HEK293T (cell line): Measurements from ENCODE around the gene BBS9.

Experiments used
- CTCF ChIA-PET: fragments of 350-600 bp; formaldehyde crosslinking; extraction: SDS; loops from one replicate; lab custom pipeline; 2021; ENCODE audit warnings: antibody characterized with exemption, inconsistent platforms; lab: Yijun Ruan, JAX
- POLR2A ChIA-PET: fragments of 350-600 bp; formaldehyde crosslinking; extraction: SDS; loops from one replicate; lab custom pipeline; 2020; ENCODE audit warnings: antibody characterized with exemption, inconsistent platforms; lab: Yijun Ruan, JAX
- DNase-seq: peaks from one replicate; pipeline ENCODE4 v3.0.0; 2012; ENCODE audit warnings: mixed read lengths; ENCODE audit errors: extremely low spot score
- ARNT ChIP-seq: fragments of 450-650 bp; IDR thresholded peaks from 2 replicates; pipeline ENCODE4 v1.6.1; 2017; ENCODE audit warnings: mild to moderate bottlenecking
- BHLHE40 ChIP-seq: fragments of 450-650 bp; IDR thresholded peaks from 2 replicates; pipeline ENCODE4 v1.6.1; 2016; ENCODE audit warnings: mild to moderate bottlenecking, moderate library complexity, borderline replicate concordance
- CTBP1 ChIP-seq: fragments of 450-650 bp; IDR thresholded peaks from 2 replicates; pipeline ENCODE4 v1.6.1; 2016; ENCODE audit warnings: borderline replicate concordance
- ELF4 ChIP-seq: fragments of 450-650 bp; IDR thresholded peaks from 2 replicates; pipeline ENCODE4 v1.6.1; 2017; ENCODE audit warnings: antibody characterized with exemption
- FOXA1 ChIP-seq: fragments of 450-650 bp; IDR thresholded peaks from 2 replicates; pipeline ENCODE4 v1.6.1; 2016; ENCODE audit warnings: mild to moderate bottlenecking
- FOXK2 ChIP-seq: fragments of 450-650 bp; IDR thresholded peaks from 2 replicates; pipeline ENCODE4 v1.6.1; 2016; ENCODE audit warnings: mild to moderate bottlenecking
- FOXM1 ChIP-seq: fragments of 450-650 bp; IDR thresholded peaks from 2 replicates; pipeline ENCODE4 v1.6.1; 2017; ENCODE audit warnings: mild to moderate bottlenecking, borderline replicate concordance
- HDGF ChIP-seq: fragments of 450-650 bp; IDR thresholded peaks from 2 replicates; pipeline ENCODE4 v1.6.1; 2017; ENCODE audit warnings: antibody characterized with exemption, borderline replicate concordance
- L3MBTL2 ChIP-seq: fragments of 450-650 bp; conservative IDR thresholded peaks from 2 replicates; pipeline ENCODE4 v1.6.1; 2016; ENCODE audit warnings: mild to moderate bottlenecking
- LEF1 ChIP-seq: fragments of 450-650 bp; IDR thresholded peaks from 2 replicates; pipeline ENCODE4 v1.6.1; 2017; ENCODE audit warnings: mild to moderate bottlenecking, borderline replicate concordance
- NFRKB ChIP-seq: fragments of 450-650 bp; IDR thresholded peaks from 2 replicates; pipeline ENCODE4 v1.6.1; 2016; ENCODE audit warnings: mild to moderate bottlenecking, moderate library complexity
- PKNOX1 ChIP-seq: fragments of 450-650 bp; IDR thresholded peaks from 2 replicates; pipeline ENCODE4 v1.6.1; 2016
- SP1 ChIP-seq: fragments of 450-650 bp; IDR thresholded peaks from 2 replicates; pipeline ENCODE4 v1.6.1; 2017
- SUZ12 ChIP-seq: fragments of 450-650 bp; IDR thresholded peaks from 2 replicates; pipeline ENCODE4 v1.6.1; 2016; ENCODE audit warnings: mild to moderate bottlenecking
- TARDBP ChIP-seq: fragments of 450-650 bp; IDR thresholded peaks from 2 replicates; pipeline ENCODE4 v1.6.1; 2016
- ZNF384 ChIP-seq: fragments of 450-650 bp; IDR thresholded peaks from 2 replicates; pipeline ENCODE4 v1.6.1; 2016

The BBS9 gene

DNA sequence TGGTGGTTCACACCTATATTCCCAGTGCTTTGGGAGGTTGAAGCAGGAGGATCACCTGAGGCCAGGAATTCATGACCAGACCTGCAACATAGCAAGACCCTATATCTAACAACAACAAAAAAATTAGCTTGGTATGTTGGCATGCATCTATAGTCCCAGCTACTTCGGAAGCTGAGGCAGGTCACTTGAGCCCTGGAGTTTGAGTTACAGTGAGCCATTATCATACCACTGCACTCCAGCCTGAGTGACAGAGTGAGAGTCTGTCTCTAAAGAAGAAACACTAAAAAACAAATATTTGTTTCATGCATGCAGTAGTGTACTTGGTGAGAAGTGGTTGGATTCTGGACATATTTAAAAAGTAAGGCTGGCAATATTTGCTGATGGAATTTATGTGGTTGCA lies 198.1 kb downstream of the BBS9 start:
- CTCF ChIA-PET, result no interaction called here

DNA sequence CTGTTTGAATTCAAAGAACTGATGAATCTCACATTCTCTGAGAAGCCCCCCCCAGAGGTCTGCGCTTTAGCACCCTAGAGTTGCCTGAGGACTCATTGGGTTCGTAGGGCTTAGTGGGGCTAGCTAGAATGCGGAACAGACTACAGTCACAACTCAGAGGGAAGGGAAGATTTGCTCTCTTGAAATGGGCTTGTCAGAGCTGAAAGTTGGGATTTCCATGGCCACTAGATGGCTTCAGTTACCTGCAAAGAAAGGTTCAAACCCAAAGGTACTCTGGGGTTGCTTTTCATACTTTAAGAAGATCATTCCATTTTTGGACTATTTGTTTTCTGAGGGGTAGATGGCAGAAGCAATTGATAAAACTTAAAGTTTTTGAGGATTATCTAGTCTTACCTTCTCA lies 205.0 kb downstream of the BBS9 start:
- TF ChIP-seq FOXM1 (no peak), TARDBP (no peak), SP1 (no peak), NFRKB (no peak), FOXA1 (no peak), ZNF384 (no peak), ELF4 (no peak), LEF1 (no peak), SUZ12 (no peak), FOXK2 (no peak), CTBP1 (no peak), PKNOX1 (no peak), HDGF (no peak), BHLHE40 (no peak), ARNT (no peak), L3MBTL2 (no peak)
- peak; percentile 22 for DNase-seq
- ChIA-PET POLR2A (no interaction called here), CTCF (interaction anchor here (0.6 to 1.4 kb wide), 5 partner anchors 11 to 773 kb away, joined by 3 to 5 read pairs (median 3); no protein-coding TSS in a partner anchor)

More for the DNA sequence above, 198.1 kb downstream of the BBS9 start:
- POLR2A ChIA-PET, result no interaction called here
- DNase-seq, result no peak
- TF ChIP-seq FOXK2, result no peak
- no peak for TF ChIP-seq ARNT
- TF ChIP-seq CTBP1, result no peak
- no peak for TF ChIP-seq ELF4
- no peak for TF ChIP-seq SUZ12
- no peak for TF ChIP-seq LEF1
- TF ChIP-seq ZNF384, result no peak
- TF ChIP-seq TARDBP, result no peak
- TF ChIP-seq BHLHE40, result no peak
- TF ChIP-seq PKNOX1, result no peak

- TF ChIP-seq FOXA1 (no peak), ZNF384 (no peak), FOXK2 (no peak), NFRKB (no peak), L3MBTL2 (no peak), ELF4 (no peak), CTBP1 (no peak)
- DNase-seq, result no peak
- ChIA-PET CTCF (interaction anchor here (1.6 kb wide), 1 partner anchor 151 kb away, joined by 4 read pairs; no protein-coding TSS in a partner anchor), POLR2A (no interaction called here)
Measured at GRCh38 chr7:33336820-33337219, 207.5 kb downstream of the BBS9 start.

GRCh38 chr7:33339074-33339790 lies 209.9 kb downstream of the BBS9 start:
- POLR2A ChIA-PET, result no interaction called here
- no peak for DNase-seq
- CTCF ChIA-PET, result interaction anchor here (0.6 kb wide), 1 partner anchor 36 kb away, joined by 5 read pairs; no protein-coding TSS in a partner anchor
- no peak for TF ChIP-seq FOXK2
- no peak for TF ChIP-seq CTBP1
- TF ChIP-seq FOXA1, result no peak
- TF ChIP-seq LEF1, result no peak
- TF ChIP-seq HDGF, result no peak
- no peak for TF ChIP-seq ARNT
- TF ChIP-seq PKNOX1, result no peak
- TF ChIP-seq ELF4, result no peak
- TF ChIP-seq BHLHE40, result no peak

DNA sequence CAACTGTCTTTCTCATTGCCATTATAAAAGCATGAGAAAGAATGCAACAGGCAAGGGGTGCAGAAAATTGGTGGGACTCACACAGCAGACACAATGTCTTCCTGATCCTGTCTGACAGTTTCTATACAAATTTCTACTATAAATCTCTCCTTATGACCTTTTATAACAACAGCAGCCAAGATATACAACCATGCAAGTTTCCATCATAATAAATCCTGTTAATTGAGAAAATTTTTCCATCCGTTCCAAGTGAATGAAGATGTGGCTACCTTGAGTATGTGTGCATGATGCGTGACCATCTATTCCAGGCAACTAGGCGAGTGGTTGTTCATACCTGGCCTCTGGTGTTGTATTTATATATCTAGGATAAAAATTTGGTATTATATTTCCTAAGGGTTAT lies 216.7 kb downstream of the BBS9 start:
- POLR2A ChIA-PET, result no interaction called here
- no peak for DNase-seq
- TF ChIP-seq CTBP1, result no peak
- no peak for TF ChIP-seq SP1
- CTCF ChIA-PET, result interaction anchor here (1.6 kb wide), 1 partner anchor 12 kb away, joined by 5 read pairs; no protein-coding TSS in a partner anchor

DNA sequence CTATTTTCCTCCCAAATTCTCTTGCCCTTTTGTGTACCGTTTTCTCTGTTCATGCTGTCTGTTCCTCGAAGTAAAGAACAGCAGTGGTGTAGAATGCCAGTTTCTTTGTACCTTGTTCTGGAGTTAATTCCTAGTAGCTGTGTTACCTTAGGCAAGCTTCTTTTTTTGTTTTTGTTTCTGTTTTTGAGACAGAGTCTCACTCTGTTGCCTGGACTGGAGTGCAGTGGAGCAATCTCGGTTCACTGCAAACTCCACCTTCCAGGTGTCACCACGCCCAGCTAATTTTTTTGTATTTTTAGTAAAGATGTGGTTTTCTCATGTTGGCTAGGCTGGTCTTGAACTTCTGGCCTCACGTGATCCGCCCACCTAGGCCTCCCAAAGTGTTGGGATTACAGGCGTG lies 221.2 kb downstream of the BBS9 start:
- POLR2A ChIA-PET, result no interaction called here
- CTCF ChIA-PET, result no interaction called here
- TF ChIP-seq BHLHE40 (no peak), NFRKB (no peak), HDGF (no peak), L3MBTL2 (no peak), SP1 (no peak), ARNT (no peak), FOXA1 (no peak), ELF4 (no peak), FOXM1 (no peak)
- DNase-seq, result no peak

- DNase-seq, result no peak
- no peak for TF ChIP-seq BHLHE40
- no peak for TF ChIP-seq FOXA1
- no peak for TF ChIP-seq ZNF384
- ChIA-PET CTCF (no interaction called here), POLR2A (no interaction called here)
Measured at GRCh38 chr7:33351709-33352108, 222.3 kb downstream of the BBS9 start.
